ENCODE data around the gene TRIP4.
"Not testable (repeated sequence)": the region's sequence is repeated elsewhere in the genome, so short reads cannot be mapped to it uniquely, and the experiment has no call there.

The TRIP4 gene

GRCh38 chr15:64483749-64484148, 96.1 kb downstream of the TRIP4 start:
- in situ Hi-C loops (cut with MboI; ENCODE audit: low sequenced_read_pairs): no loop called here

- in situ Hi-C loops (cut with MboI; ENCODE audit: low sequenced_read_pairs): no loop called here
These were observed 98.2 kb downstream of the TRIP4 start for GRCh38 chr15:64485796-64486195.

DNA sequence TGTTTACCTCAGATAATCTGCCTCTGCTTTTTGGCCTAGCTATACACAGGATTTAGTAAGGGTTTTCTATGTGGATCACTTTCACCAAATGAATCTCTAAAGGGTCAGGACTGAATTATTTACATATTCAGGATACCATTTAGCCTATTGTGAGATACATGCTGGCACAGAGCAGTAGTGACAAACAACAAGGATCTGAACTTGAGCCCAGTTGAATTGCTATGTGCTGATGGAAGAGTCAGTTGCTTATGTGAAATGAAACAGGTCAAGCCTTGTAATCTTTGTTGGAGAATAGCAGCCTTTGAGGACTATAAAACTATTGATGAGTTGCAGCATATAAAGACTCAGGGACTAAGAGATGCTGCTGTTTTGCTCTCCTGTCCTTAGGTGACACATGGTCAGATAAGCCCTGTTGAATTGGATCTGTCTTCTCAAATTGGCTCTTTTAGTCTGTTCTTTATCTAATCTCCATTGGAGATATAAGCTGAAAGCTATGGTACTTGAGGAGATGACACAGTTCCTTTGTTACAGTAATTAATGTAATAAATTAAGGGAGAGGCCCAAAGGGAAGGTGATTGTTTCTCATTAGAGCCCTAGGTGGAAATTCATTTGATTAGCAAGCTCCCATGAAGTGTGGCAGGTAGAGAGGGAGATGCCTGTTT, 103.1 kb downstream of the TRIP4 start:
- in situ Hi-C loops (cut with MboI; ENCODE audit: low sequenced_read_pairs): no loop called here

- in situ Hi-C loops (cut with MboI; ENCODE audit: low sequenced_read_pairs): no loop called here
These were observed 106.0 kb downstream of the TRIP4 start for GRCh38 chr15:64493641-64494040.

GRCh38 chr15:64495968-64496367, 108.3 kb downstream of the TRIP4 start:
- in situ Hi-C loops (cut with MboI; ENCODE audit: low sequenced_read_pairs): not testable (repeated sequence)

- in situ Hi-C loops (cut with MboI; ENCODE audit: low sequenced_read_pairs): no loop called here
These were observed 113.2 kb downstream of the TRIP4 start for GRCh38 chr15:64500695-64501395.

DNA sequence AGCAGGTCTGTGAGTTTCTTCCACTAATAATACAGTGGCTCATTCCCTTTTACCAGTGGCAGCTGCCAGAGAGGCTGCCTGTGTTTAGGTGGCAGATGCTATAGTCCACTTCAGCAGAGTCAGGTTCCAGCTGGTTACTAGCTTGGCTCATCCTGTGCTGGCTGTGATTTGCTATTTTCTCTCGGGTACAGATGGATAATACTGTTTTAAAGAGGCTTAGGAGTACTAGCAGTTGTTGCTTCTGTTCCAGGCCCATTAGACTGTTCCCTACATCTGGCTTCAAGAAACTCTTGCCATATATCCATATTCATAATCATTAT, 113.7 kb downstream of the TRIP4 start:
- in situ Hi-C loops (cut with MboI; ENCODE audit: low sequenced_read_pairs): no loop called here

- in situ Hi-C loops (cut with MboI; ENCODE audit: low sequenced_read_pairs): no loop called here
These were observed 114.5 kb downstream of the TRIP4 start for GRCh38 chr15:64502151-64502550.

GRCh38 chr15:64502551-64502950, 114.9 kb downstream of the TRIP4 start:
- in situ Hi-C loops (cut with MboI; ENCODE audit: low sequenced_read_pairs): no loop called here

- in situ Hi-C loops (cut with MboI; ENCODE audit: low sequenced_read_pairs): no loop called here
These were observed 115.6 kb downstream of the TRIP4 start for GRCh38 chr15:64503197-64503596.

GRCh38 chr15:64503640-64504039, 116.0 kb downstream of the TRIP4 start:
- in situ Hi-C loops (cut with MboI; ENCODE audit: low sequenced_read_pairs): no loop called here

Measured in HL-60/S4 treated with retinoic acid at 250 ng/mL for 4 days and 3 days (cell line).